Activated B cell treated with CpG ODN at 0.5 μM for 24 hours (primary cell): ENCODE results near the gene RRAS. TPM values are rescaled to one million over a fixed set of nuclear protein-coding genes. Genes with fewer than 3 reads are reported as not detected.
"Not testable (repeated sequence)": the region's sequence is repeated elsewhere in the genome, so short reads cannot be mapped to it uniquely, and the experiment has no call there.

Source experiments
- ATAC-seq: fragments of 200-7000 bp; cut with Tn5 transposase; one replicate; pipeline ENCODE4 v1.10.0; 2021; ENCODE audit warnings: low read depth, mild to moderate bottlenecking, moderate library complexity
- CTCF ChIA-PET: fragments of 350-600 bp; sonication (Branson Sonifier 250); formaldehyde crosslinking; loops from one replicate; lab custom pipeline; 2021; ENCODE audit warnings: antibody characterized with exemption; lab: Charles Lee
- POLR2A ChIA-PET: fragments of 350-600 bp; sonication (Branson Sonifier 250); formaldehyde crosslinking; loops from one replicate; lab custom pipeline; 2021; ENCODE audit warnings: antibody characterized with exemption; lab: Charles Lee
- DNase-seq: peaks from one replicate; pipeline ENCODE4 v3.0.0; 2022
- H3K27ac Mint-ChIP-seq: one replicate; pipeline ENCODE4 v1.8.0; 2020; ENCODE audit warnings: mixed read lengths
- H3K27me3 Mint-ChIP-seq: one replicate; pipeline ENCODE4 v1.8.0; 2021; ENCODE audit warnings: mixed read lengths
- H3K36me3 Mint-ChIP-seq: one replicate; pipeline ENCODE4 v1.8.0; 2021; ENCODE audit warnings: low read depth, mixed read lengths
- H3K4me1 Mint-ChIP-seq: one replicate; pipeline ENCODE4 v1.8.0; 2021; ENCODE audit warnings: mixed read lengths
- H3K4me3 Mint-ChIP-seq: one replicate; pipeline ENCODE4 v1.8.0; 2020; ENCODE audit warnings: mild to moderate bottlenecking, mixed read lengths
- H3K9me3 Mint-ChIP-seq: one replicate; pipeline ENCODE4 v1.8.0; 2020; ENCODE audit warnings: mixed read lengths
- CTCF ChIP-seq: fragments of 200-600 bp; IDR thresholded peaks from one replicate; pipeline ENCODE4 v1.8.0; 2022; ENCODE audit warnings: antibody characterized with exemption, mild to moderate bottlenecking
- intact Hi-C: fragments of 100-400 bp; cut with micrococcal nuclease; formaldehyde crosslinking; loops from one replicate; pipeline ENCODE4 v1.15.1; 2024
- total RNA-seq: library from RNA; stranded (reverse); gene quantifications from 2 replicates; pipeline ENCODE4 v1.2.3, GENCODE V29; 2022

The RRAS gene
- total RNA-seq, 1 donor from 2014 or later = 5.1 TPM

DNA sequence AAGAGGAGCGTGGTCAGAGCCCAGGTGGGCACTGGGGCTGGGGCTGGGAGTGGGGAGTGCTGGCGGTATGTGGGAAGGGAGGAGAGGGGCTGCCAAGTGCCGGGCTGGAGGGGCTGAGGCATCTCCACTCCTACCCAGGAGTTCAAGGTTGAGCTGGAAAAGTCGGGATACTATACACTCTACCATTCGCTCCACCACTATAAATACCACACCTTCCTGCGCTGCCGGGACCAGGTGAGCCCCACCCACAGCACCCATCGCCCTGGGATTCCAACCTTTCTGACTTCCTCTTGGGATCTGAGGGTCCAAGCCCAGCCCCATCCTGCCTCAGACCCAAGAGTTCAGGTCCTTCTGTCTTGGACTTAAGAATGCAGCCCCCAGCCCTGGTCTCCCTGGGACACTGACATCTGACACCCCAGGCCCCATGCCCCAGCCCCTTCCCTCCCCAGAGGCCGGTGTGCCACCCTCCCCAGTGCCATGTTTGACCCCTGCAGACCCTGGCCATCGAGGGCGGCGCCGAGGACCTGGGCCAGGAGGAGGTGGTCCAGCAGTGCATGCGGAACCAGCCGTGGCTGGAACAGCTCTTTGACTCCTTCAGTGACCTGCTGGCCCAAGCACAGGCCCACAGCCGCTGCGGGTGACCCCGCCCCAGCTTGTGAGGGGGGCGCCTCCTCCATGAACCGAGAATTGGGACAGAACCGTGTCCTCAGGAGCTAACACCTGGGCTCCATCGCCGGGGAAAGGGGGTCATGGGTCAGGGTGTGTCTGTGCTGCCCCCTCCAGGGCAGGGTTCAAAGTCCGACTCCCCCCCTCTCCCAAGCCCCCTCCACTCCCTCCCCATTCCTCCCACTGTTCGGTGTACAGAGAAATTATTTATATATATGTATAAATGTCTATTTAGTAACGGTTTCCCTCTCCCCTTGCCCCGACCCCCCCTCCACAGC lies 14.7 kb downstream of the RRAS start:
- no peak for DNase-seq
- H3K36me3 Mint-ChIP-seq = peaks cover 52% of the 10 kb centered on the region
- no peaks in the 10 kb centered on the region for H3K27me3 Mint-ChIP-seq
- intact Hi-C loops = no loop called here
- H3K9me3 Mint-ChIP-seq = no peaks in the 10 kb centered on the region
- no peak overlapping the region for H3K4me3 Mint-ChIP-seq
- POLR2A ChIA-PET = no interaction called here
- no peak overlapping the region for H3K27ac Mint-ChIP-seq
- CTCF ChIA-PET = no interaction called here
- no peaks in the 10 kb centered on the region for H3K4me1 Mint-ChIP-seq
- no peak for TF ChIP-seq CTCF
- ATAC-seq = no peak

DNA sequence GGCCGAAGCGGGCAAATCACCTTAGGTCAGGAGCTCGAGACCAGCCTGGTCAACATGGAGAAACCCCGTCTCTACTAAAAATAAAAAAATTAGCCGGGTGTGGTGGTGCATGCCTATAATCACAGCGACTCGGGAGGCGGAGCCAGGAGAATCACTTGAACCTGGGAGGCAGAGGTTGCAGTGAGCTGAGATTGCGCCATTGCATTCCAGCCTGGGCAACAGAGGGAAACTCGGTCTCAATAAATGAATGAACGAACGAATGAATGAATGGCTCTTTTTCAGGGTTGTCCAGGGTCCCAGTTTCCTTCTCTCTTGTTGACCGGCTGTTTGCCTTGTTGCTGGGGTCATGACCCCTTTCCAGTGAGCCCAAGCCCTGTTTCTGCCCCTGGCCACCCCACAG lies 22.1 kb downstream of the RRAS start:
- H3K9me3 Mint-ChIP-seq, intact Hi-C loops, H3K27ac Mint-ChIP-seq, H3K4me3 Mint-ChIP-seq, DNase-seq, H3K4me1 Mint-ChIP-seq, CTCF ChIA-PET, ATAC-seq, H3K27me3 Mint-ChIP-seq: not testable (repeated sequence)
- H3K36me3 Mint-ChIP-seq = peaks cover 70% of the 10 kb centered on the region
- POLR2A ChIA-PET = interaction anchor here (0.6 kb wide), 1 partner anchor 278 kb away, joined by 7 read pairs; no protein-coding TSS in a partner anchor

DNA sequence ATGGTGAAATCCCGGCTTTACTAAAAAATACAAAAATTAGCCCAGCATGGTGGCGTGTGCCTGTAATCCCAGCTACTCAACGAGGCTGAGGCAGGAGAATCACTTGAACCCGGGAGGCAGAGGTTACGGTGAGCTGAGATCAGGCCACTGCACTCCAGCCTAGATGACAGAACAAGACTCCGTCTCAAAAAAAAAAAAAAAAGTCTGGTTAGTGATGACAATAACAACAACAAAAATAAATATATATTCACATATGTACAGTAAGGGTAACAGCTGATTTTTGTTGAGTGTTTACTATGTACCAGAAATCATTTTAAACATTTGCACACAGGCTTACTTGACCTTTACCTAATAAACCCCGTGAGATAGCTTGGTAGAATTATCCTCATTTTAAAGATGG lies 23.0 kb downstream of the RRAS start:
- Mint-ChIP-seq H3K9me3 (no peaks in the 10 kb centered on the region), H3K27ac (no peak overlapping the region), H3K36me3 (peaks cover 68% of the 10 kb centered on the region), H3K4me1 (peaks cover 13% of the 10 kb centered on the region), H3K27me3 (no peaks in the 10 kb centered on the region), H3K4me3 (no peak overlapping the region)
- intact Hi-C loops = no loop called here
- POLR2A ChIA-PET = interaction anchor here (0.7 kb wide), 2 partner anchors 24 to 163 kb away, joined by 3 read pairs; no protein-coding TSS in a partner anchor
- ATAC-seq (no peak), DNase-seq (no peak)
- no peak for TF ChIP-seq CTCF
- CTCF ChIA-PET = interaction anchor here (0.6 kb wide), 1 partner anchor 209 kb away, joined by 3 read pairs; no protein-coding TSS in a partner anchor

- POLR2A ChIA-PET = interaction anchor here (0.7 to 1.0 kb wide), 2 partner anchors 12 to 23 kb away, joined by 3 read pairs; no protein-coding TSS in a partner anchor
- CTCF ChIA-PET = no interaction called here
- no peak overlapping the region for H3K27ac Mint-ChIP-seq
- H3K4me3 Mint-ChIP-seq = no peak overlapping the region
- intact Hi-C loops = no loop called here
- H3K27me3 Mint-ChIP-seq = no peaks in the 10 kb centered on the region
- no peak for ATAC-seq
- H3K36me3 Mint-ChIP-seq = peaks cover 64% of the 10 kb centered on the region
- TF ChIP-seq CTCF = no peak
- DNase-seq = no peak
- peaks cover 13% of the 10 kb centered on the region for H3K4me1 Mint-ChIP-seq
- no peaks in the 10 kb centered on the region for H3K9me3 Mint-ChIP-seq
Observed at GRCh38 chr19:49616532-49616931, 23.4 kb downstream of the RRAS start.

DNA sequence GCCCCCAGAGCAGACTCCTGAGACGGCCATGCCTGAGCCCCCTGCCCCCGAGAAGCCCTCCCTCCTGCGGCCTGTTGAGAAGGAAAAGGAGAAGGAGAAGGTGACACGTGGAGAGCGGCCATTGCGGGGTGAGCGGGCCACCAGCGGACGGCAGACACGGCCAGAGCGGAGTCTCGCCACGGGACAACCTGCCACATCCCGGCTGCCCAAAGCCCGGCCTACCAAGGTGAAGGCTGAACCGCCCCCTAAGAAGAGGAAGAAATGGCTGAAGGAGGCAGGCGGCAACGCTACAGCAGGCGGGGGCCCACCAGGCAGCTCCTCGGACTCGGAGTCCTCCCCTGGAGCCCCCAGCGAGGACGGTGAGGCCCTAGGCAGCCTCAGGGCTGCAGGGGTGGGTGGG lies 24.1 kb downstream of the RRAS start:
- H3K4me1 Mint-ChIP-seq = peaks cover 13% of the 10 kb centered on the region

More for the DNA sequence above, 24.1 kb downstream of the RRAS start:
- TF ChIP-seq CTCF = no peak
- ATAC-seq = no peak
- no peaks in the 10 kb centered on the region for H3K27me3 Mint-ChIP-seq
- CTCF ChIA-PET = no interaction called here
- H3K4me3 Mint-ChIP-seq = no peak overlapping the region
- no peak overlapping the region for H3K27ac Mint-ChIP-seq
- POLR2A ChIA-PET = interaction anchor here (0.5 to 1.0 kb wide), 2 partner anchors 9 to 12 kb away, joined by 3 read pairs; no protein-coding TSS in a partner anchor
- DNase-seq = no peak
- H3K36me3 Mint-ChIP-seq = peaks cover 62% of the 10 kb centered on the region
- H3K9me3 Mint-ChIP-seq = no peaks in the 10 kb centered on the region
- intact Hi-C loops = no loop called here
